HCT116 (cell line): ENCODE measurements around the gene GRIP1. TPM values are rescaled to one million over a fixed set of nuclear protein-coding genes. Genes with fewer than 3 reads are reported as not detected.

Experiments used
- ATAC-seq: fragments of 200-7000 bp; cut with Tn5 transposase; 2 replicates; pipeline ENCODE4 v1.9.1; 2020; ENCODE audit warnings: mild to moderate bottlenecking, moderate library complexity
- BruUV-seq: library from RNA; stranded (reverse); fragments of 400-500 nt; replicated peaks from 2 replicates; lab custom pipeline; 2021; lab: Mats Ljungman, UMichigan
- CTCF ChIA-PET: fragments of 300-600 bp; sonication (Branson Sonifier 250); formaldehyde crosslinking; loops from one replicate; lab custom pipeline; 2021; ENCODE audit warnings: antibody characterized with exemption; lab: Charles Lee
- POLR2A ChIA-PET: fragments of 300-600, 350-600 bp; sonication (Branson Sonifier 250); formaldehyde crosslinking; loops from one replicate; lab custom pipeline; 2021; ENCODE audit warnings: antibody characterized with exemption; lab: Charles Lee
- RAD21 ChIA-PET, 2 experiments: fragments of 300-600 bp; sonication (Branson Sonifier 250); formaldehyde crosslinking; loops; one replicate each; lab custom pipeline; 2023; ENCODE audit warnings: low total read pairs in 2 of 2; ENCODE audit not compliant: uncharacterized antibody in 2 of 2, unreplicated experiment in 2 of 2, low non-redundant PET in 1 of 2; lab: Charles Lee
- DNase-seq: peaks from one replicate; pipeline ENCODE4 v3.0.0-alpha.2; 2010; ENCODE audit warnings: low read depth, low spot score
- H2AFZ ChIP-seq: fragments of 200-600 bp; shearing (Covaris generic), sonication (generic); 2 replicates; pipeline ENCODE4 v1.6.1; 2017; ENCODE audit warnings: low read depth, mixed run types, mixed read lengths, antibody characterized with exemption, low read length; ENCODE audit not compliant: poor library complexity, severe bottlenecking
- H3K27ac ChIP-seq: 2 replicates; pipeline ENCODE4 v1.5.1; 2012; ENCODE audit warnings: low read depth, low read length
- H3K27me3 ChIP-seq: fragments of 200-600 bp; sonication (generic); 2 replicates; pipeline ENCODE4 v1.6.1; 2016; ENCODE audit warnings: mixed run types, low read length, mixed read lengths; ENCODE audit not compliant: insufficient read depth
- H3K36me3 ChIP-seq, 2 experiments: fragments of 200-500 bp in 1 of 2; fragments of 200-600 bp in 1 of 2; sonication (Bioruptor generic) in 1 of 2; sonication (generic) in 1 of 2; 2 replicates each; pipeline versions ENCODE4 v1.5.1 to v1.6.1; 2014 to 2016; ENCODE audit warnings: low read length in 2 of 2, inconsistent platforms in 1 of 2, mixed read lengths in 1 of 2, mixed run types in 1 of 2; ENCODE audit not compliant: insufficient read depth in 2 of 2, control insufficient read depth in 1 of 2
- H3K4me1 ChIP-seq, 2 experiments: fragments of 200-600 bp in 1 of 2; sonication (generic) in 1 of 2; 2 replicates each; pipeline versions ENCODE4 v1.5.1 to v1.6.1; 2012 to 2017; ENCODE audit warnings: low read length in 2 of 2, inconsistent platforms in 1 of 2, mild to moderate bottlenecking in 1 of 2, mixed read lengths in 1 of 2, mixed run types in 1 of 2, moderate library complexity in 1 of 2; ENCODE audit not compliant: insufficient read depth in 2 of 2, control insufficient read depth in 1 of 2
- H3K4me2 ChIP-seq: fragments of 200-600 bp; sonication (generic); 2 replicates; pipeline ENCODE4 v1.6.1; 2017; ENCODE audit warnings: mixed run types, low read length, mixed read lengths
- H3K4me3 ChIP-seq, 2 experiments: fragments of 200-600 bp in 1 of 2; sonication (generic) in 1 of 2; replicated peaks in 1 of 2; 2 replicates each; pipeline ENCODE4 v1.5.1; 2011 to 2016; ENCODE audit warnings: low read length in 2 of 2, control low read depth in 1 of 2, low read depth in 1 of 2, mild to moderate bottlenecking in 1 of 2, mixed read lengths in 1 of 2, mixed run types in 1 of 2
- H3K79me2 ChIP-seq: fragments of 200-600 bp; sonication (generic); 2 replicates; pipeline ENCODE4 v1.6.1; 2017; ENCODE audit warnings: mild to moderate bottlenecking, mixed run types, low read length, moderate library complexity, mixed read lengths; ENCODE audit not compliant: insufficient read depth
- H3K9ac ChIP-seq: fragments of 200-600 bp; sonication (generic); 2 replicates; pipeline ENCODE4 v1.6.1; 2016; ENCODE audit warnings: low read length, mixed read lengths
- H3K9me2 ChIP-seq: fragments of 200-600 bp; sonication (generic), shearing (Covaris generic); 2 replicates; pipeline ENCODE4 v1.6.1; 2017; ENCODE audit warnings: mixed run types, mild to moderate bottlenecking, moderate library complexity; ENCODE audit not compliant: insufficient read depth
- H3K9me3 ChIP-seq, 2 experiments: fragments of 200-500 bp in 1 of 2; fragments of 200-600 bp in 1 of 2; sonication (Bioruptor generic) in 1 of 2; sonication (generic) in 1 of 2; 2 replicates each; pipeline ENCODE4 v1.6.1; 2014 to 2017; ENCODE audit warnings: low read length in 2 of 2, mixed read lengths in 2 of 2, inconsistent platforms in 1 of 2, low read depth in 1 of 2, mild to moderate bottlenecking in 1 of 2, mixed run types in 1 of 2, moderate library complexity in 1 of 2; ENCODE audit not compliant: control insufficient read depth in 1 of 2, insufficient read depth in 1 of 2
- H4K20me1 ChIP-seq: fragments of 200-600 bp; sonication (generic), shearing (Covaris generic); 2 replicates; pipeline ENCODE4 v1.6.1; 2017; ENCODE audit warnings: mixed run types, mild to moderate bottlenecking, moderate library complexity; ENCODE audit not compliant: insufficient read depth
- RAD21 ChIP-seq: IDR thresholded peaks from 2 replicates; pipeline ENCODE4 v1.6.1; 2012; ENCODE audit warnings: low read depth, mild to moderate bottlenecking
- SRF ChIP-seq: IDR thresholded peaks from 2 replicates; pipeline ENCODE4 v1.6.1; 2012; ENCODE audit warnings: low read depth
- TCF7L2 ChIP-seq: IDR thresholded peaks from 2 replicates; pipeline ENCODE4 v1.7.0; 2011; ENCODE audit warnings: borderline replicate concordance, inconsistent platforms; ENCODE audit not compliant: insufficient read depth, insufficient read length; ENCODE audit errors: extremely low read depth
- intact Hi-C: fragments of 100-400 bp; cut with micrococcal nuclease; formaldehyde crosslinking; loops from 2 replicates; pipeline ENCODE4 v1.10.0; 2022
- total RNA-seq: library from RNA; stranded (reverse); gene quantifications from one replicate; pipeline ENCODE4 v1.2.1, GENCODE V29; 2021; ENCODE audit not compliant: unreplicated experiment
- TF ChIP-seq, protein P1 (sequence below), 3 experiments: fragments of 200-600 bp in 1 of 3; sonication (generic) in 1 of 3; IDR thresholded peaks in 2 of 3; conservative IDR thresholded peaks in 1 of 3; 2 replicates each; pipeline ENCODE4 v1.5.1; 2012 to 2017; ENCODE audit warnings: low read depth in 2 of 3, low read length in 2 of 3, antibody characterized with exemption in 1 of 3, borderline replicate concordance in 1 of 3, control low read depth in 1 of 3, mild to moderate bottlenecking in 1 of 3, mixed read lengths in 1 of 3, mixed run types in 1 of 3, moderate library complexity in 1 of 3; ENCODE audit not compliant: insufficient read depth in 1 of 3
- TF ChIP-seq, protein P2 (sequence below): IDR thresholded peaks from 2 replicates; pipeline ENCODE4 v1.6.1; 2012
- TF ChIP-seq, protein P3 (sequence below): IDR thresholded peaks from 2 replicates; pipeline ENCODE4 v1.6.1; 2012; ENCODE audit warnings: low read depth

The GRIP1 gene
- total RNA-seq, 1 experiment from 2014 or later = not detected

DNA sequence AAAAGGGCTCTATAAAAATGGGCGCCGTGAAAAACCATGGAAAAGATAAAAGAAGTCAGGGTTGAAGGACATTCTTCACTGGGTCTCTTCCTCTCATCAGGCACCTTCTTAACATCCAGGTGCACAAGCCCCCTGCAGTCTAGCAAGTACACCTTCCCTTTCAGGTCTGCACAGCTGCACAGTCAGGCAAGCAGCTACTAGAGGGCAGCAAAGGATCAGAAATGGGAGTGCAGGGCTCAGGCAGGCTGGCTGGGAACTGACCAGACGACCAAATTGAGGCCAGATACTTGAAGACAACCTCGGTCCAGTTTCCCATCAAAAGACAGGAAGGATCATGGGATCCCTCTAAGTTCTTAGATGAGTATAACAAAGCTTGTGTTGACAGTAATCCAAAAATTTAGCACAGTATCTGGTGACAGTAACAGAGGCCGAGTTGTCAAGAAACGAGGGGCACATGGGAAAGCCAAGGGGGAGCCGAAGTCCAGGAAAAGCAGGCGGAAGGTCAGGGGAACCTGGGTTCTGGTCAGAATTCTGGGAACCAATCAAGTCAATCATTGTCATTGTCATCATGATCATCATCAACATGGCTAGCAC is 10.1 kb upstream of the GRIP1 start:
- H3K4me3 ChIP-seq = no peak overlapping the region
- H3K9ac ChIP-seq = no peak overlapping the region
- no peak overlapping the region for H2AFZ ChIP-seq
- H3K79me2 ChIP-seq = no peaks in the 10 kb centered on the region
- BruUV-seq = no TSS peak
- peak; percentile 52 for DNase-seq
- H3K9me2 ChIP-seq = no peaks in the 10 kb centered on the region
- intact Hi-C loops = loop anchor here (1.0 kb wide), 1 partner anchor 172 kb away; no protein-coding TSS in a partner anchor
- CTCF ChIA-PET = no interaction called here
- H3K9me3 ChIP-seq = no peaks in the 10 kb centered on the region
- no peaks in the 10 kb centered on the region for H3K36me3 ChIP-seq
- no peaks in the 10 kb centered on the region for H3K4me1 ChIP-seq
- RAD21 ChIA-PET = no interaction called here
- H3K27ac ChIP-seq = no peak overlapping the region
- no peak for TF ChIP-seq SRF
- peak; percentile 77 for TF ChIP-seq RAD21
- TF ChIP-seq, protein P1, sequence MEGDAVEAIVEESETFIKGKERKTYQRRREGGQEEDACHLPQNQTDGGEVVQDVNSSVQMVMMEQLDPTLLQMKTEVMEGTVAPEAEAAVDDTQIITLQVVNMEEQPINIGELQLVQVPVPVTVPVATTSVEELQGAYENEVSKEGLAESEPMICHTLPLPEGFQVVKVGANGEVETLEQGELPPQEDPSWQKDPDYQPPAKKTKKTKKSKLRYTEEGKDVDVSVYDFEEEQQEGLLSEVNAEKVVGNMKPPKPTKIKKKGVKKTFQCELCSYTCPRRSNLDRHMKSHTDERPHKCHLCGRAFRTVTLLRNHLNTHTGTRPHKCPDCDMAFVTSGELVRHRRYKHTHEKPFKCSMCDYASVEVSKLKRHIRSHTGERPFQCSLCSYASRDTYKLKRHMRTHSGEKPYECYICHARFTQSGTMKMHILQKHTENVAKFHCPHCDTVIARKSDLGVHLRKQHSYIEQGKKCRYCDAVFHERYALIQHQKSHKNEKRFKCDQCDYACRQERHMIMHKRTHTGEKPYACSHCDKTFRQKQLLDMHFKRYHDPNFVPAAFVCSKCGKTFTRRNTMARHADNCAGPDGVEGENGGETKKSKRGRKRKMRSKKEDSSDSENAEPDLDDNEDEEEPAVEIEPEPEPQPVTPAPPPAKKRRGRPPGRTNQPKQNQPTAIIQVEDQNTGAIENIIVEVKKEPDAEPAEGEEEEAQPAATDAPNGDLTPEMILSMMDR (IDR thresholded peaks at IDR 0.05 in 2 of 3, conservative IDR thresholded peaks at IDR 0.05 in 1 of 3; ENCODE audit: borderline replicate concordance in 1 of 3, insufficient read depth in 1 of 3, low read depth in 2 of 3, low read length in 2 of 3) = peak; percentile 58 to 72 (median 70); a peak in 5 of 6 replicates
- POLR2A ChIA-PET = no interaction called here
- ATAC-seq = peak; percentile 98
- no peak overlapping the region for H3K4me2 ChIP-seq
- H4K20me1 ChIP-seq = no peaks in the 10 kb centered on the region
- peaks cover 41% of the 10 kb centered on the region for H3K27me3 ChIP-seq

DNA sequence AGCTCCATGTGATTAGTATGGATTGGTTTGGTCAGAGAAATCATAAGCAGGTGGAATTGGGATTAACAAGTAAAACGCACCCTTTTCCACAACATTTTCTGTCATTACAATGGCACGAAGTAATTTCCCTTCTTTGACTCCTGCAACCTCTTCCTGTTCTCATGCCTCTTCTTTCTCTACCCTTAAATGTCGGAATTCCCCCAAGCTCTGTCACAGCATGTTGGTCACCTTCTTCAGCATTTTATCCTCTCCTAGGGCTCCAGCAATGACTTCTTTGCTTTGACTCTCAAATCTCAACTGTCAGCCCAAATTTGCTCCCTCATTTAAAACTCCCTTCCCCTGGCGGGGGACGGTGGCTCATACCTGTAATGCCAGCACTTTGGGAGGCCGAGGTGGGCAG is 5.3 kb upstream of the GRIP1 start:
- DNase-seq = no peak
- BruUV-seq = no TSS peak
- H3K4me1 ChIP-seq = no peaks in the 10 kb centered on the region
- intact Hi-C loops = no loop called here
- CTCF ChIA-PET = interaction anchor here (2.3 kb wide), 1 partner anchor 25 kb away, joined by 6 read pairs; no protein-coding TSS in a partner anchor
- H3K79me2 ChIP-seq = no peaks in the 10 kb centered on the region
- H3K9me2 ChIP-seq = no peaks in the 10 kb centered on the region
- RAD21 ChIA-PET = no interaction called here
- no peak overlapping the region for H3K4me3 ChIP-seq
- H3K27me3 ChIP-seq = peaks cover 88% of the 10 kb centered on the region
- H3K27ac ChIP-seq = no peak overlapping the region
- no peaks in the 10 kb centered on the region for H4K20me1 ChIP-seq
- POLR2A ChIA-PET = no interaction called here
- H3K36me3 ChIP-seq = no peaks in the 10 kb centered on the region
- ATAC-seq = no peak
- no peak overlapping the region for H3K4me2 ChIP-seq
- H2AFZ ChIP-seq = no peak overlapping the region
- H3K9ac ChIP-seq = no peak overlapping the region
- H3K9me3 ChIP-seq = no peaks in the 10 kb centered on the region
- TF ChIP-seq TCF7L2 = no peak
- TF ChIP-seq, protein P2, sequence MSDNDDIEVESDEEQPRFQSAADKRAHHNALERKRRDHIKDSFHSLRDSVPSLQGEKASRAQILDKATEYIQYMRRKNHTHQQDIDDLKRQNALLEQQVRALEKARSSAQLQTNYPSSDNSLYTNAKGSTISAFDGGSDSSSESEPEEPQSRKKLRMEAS = no peak
- TF ChIP-seq, protein P1 (IDR thresholded peaks at IDR 0.05 in 2 of 3, conservative IDR thresholded peaks at IDR 0.05 in 1 of 3; ENCODE audit: borderline replicate concordance in 1 of 3, insufficient read depth in 1 of 3, low read depth in 2 of 3, low read length in 2 of 3) = no peak
- TF ChIP-seq, protein P3, sequence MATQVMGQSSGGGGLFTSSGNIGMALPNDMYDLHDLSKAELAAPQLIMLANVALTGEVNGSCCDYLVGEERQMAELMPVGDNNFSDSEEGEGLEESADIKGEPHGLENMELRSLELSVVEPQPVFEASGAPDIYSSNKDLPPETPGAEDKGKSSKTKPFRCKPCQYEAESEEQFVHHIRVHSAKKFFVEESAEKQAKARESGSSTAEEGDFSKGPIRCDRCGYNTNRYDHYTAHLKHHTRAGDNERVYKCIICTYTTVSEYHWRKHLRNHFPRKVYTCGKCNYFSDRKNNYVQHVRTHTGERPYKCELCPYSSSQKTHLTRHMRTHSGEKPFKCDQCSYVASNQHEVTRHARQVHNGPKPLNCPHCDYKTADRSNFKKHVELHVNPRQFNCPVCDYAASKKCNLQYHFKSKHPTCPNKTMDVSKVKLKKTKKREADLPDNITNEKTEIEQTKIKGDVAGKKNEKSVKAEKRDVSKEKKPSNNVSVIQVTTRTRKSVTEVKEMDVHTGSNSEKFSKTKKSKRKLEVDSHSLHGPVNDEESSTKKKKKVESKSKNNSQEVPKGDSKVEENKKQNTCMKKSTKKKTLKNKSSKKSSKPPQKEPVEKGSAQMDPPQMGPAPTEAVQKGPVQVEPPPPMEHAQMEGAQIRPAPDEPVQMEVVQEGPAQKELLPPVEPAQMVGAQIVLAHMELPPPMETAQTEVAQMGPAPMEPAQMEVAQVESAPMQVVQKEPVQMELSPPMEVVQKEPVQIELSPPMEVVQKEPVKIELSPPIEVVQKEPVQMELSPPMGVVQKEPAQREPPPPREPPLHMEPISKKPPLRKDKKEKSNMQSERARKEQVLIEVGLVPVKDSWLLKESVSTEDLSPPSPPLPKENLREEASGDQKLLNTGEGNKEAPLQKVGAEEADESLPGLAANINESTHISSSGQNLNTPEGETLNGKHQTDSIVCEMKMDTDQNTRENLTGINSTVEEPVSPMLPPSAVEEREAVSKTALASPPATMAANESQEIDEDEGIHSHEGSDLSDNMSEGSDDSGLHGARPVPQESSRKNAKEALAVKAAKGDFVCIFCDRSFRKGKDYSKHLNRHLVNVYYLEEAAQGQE = no peak
